DMS 273 (cell line): ENCODE measurements around the gene VNN1.

Experiments used
- DNase-seq: peaks from one replicate; lab custom pipeline; 2025; ENCODE audit not compliant: unreplicated experiment; lab: John Stamatoyannopoulos, UW

Gene VNN1

DNA sequence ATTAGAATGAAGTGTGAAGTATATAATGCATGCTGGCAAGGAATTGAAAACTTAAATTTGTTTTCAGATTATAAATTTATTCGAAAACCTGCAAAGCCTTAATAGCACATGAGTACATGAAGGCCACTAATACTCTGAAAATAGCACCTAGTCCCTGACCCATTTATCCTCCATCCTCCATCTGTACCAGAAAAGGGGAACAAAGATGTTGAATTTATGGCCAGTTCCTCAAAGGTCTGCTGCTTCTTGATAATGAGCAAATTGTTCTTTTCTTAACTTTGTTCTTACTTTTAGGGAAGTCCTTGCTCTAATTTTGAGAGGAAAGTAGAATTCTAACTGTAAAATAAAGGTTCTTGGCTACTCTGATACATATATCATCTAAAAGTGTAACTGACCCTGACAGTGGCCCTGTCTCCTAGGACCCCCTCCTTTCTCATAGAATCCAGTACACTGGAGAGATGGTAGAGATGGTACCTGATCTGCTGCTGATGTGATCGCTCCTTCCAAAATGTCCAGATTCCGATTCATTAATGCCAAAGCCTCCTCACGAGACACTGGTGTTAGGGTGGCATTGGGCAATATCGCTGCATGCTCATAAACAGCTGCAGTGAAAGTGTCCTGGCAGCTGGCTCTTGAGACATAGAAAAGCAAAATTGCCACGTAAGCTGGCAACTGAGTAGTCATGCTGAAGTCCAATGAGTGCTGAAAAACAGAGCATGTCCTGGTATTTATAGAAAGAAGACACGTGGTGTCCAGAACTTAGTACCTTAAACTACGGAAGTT is at the start of gene VNN1:
VNN1 (minus strand) TSS at position 704 of the 783 bp plus-strand sequence; CDS start at position 684, 20 bp downstream.
- no peak for DNase-seq

DNA sequence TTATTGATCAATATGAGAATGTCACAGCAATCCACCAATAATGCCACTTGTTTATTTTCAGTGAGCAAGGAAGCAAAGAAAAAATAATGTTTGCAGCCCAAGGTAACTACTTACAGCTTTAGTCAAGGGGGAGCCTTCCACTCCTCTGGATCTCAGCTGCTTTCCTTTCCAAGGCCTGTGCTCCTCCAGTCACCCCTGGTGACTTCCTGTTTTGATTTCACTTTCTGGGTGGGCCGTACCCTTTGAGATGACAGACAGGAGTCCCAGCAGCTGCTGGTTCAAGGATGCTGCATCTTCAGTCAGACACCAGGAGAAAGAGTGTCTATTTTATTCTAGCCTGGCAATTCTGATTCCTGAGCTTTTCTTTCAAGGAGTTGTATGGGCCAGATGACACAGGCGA is 49.4 kb upstream of the VNN1 start:
- no peak for DNase-seq

- DNase-seq: no peak
These were observed 46.4 kb upstream of the VNN1 start for GRCh38 chr6:132760256-132760655.

DNA sequence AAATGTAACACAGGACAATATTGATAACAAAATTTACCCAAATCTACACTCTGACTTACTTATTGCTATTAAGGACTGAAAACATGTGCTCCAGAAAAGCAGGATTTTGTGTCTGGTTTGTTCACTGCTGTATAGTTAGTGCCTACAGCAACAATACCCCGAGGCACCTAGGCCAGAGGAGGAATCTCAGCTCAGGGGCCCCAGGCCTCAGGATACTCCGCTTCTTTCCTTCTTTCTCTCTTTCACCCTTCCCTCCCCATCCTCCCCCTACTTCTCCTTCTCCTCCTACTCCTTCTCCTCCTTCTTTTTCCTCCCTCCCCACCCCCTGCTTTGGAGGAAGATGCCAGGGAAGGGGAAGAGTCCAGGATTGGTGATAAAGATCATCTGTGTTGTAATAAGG is 44.8 kb upstream of the VNN1 start:
- no peak for DNase-seq

GRCh38 chr6:132752255-132752654 is 38.4 kb upstream of the VNN1 start:
- DNase-seq: no peak

- no peak for DNase-seq
These were observed 38.0 kb upstream of the VNN1 start for GRCh38 chr6:132751828-132752227.

DNA sequence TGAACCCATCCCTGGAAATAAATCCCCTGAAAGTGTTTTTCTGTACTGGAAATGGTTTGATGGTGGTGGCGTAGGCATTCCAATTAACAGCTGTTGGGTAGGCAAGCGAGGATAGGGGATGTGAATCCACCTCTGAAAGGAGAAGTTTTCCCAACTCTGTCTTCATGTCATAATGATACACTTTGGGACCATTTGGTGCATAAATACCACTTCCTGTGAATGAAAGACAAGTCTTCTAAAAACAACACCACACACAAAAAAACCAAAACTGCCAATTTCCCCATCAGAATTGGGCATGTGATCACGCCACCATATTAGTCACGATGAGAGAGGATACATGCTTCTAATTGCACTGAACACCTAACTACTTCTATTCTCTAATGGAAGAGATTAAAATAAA is 37.5 kb upstream of the VNN1 start:
- DNase-seq: no peak

GRCh38 chr6:132750455-132751248 is 36.8 kb upstream of the VNN1 start:
- DNase-seq: no peak

GRCh38 chr6:132749111-132749510 is 35.3 kb upstream of the VNN1 start:
- no peak for DNase-seq

DNA sequence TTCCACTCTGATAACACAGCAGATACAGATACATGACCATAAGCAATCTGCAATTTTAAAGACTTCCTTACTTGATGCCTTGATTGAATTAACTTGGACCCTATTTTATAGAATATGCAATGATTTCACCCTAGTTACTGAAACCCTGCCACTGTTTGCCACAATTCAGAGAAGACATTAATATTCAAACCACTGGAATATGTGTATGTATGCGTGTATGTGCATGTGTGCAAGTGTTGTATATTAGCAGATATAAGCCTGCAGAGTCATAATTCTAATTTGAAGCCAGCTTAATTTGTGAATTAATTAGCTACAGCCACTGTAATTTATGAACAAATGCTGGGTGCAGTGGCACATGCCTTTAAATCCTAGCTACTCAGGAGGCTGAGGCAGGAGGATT is 34.6 kb upstream of the VNN1 start:
- no peak for DNase-seq

DNA sequence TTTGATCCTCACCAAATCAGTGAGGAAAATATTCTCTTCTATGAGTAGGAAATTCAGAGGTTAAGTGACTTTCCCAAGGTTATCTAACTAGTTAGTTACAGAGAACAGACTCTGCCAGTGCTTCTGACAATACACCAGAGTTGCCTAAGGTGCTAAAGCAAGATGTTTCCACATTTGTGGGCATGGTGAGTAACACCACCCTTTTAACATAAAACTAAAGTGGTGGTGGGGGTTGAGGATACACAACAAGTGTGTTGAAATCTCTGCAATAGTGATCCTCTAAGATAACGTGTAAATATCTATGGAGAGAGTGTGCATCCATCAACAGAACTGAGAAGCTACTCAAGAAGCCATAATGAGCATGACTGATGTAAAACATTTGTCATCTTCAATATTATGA is 32.2 kb upstream of the VNN1 start:
- no peak for DNase-seq

DNA sequence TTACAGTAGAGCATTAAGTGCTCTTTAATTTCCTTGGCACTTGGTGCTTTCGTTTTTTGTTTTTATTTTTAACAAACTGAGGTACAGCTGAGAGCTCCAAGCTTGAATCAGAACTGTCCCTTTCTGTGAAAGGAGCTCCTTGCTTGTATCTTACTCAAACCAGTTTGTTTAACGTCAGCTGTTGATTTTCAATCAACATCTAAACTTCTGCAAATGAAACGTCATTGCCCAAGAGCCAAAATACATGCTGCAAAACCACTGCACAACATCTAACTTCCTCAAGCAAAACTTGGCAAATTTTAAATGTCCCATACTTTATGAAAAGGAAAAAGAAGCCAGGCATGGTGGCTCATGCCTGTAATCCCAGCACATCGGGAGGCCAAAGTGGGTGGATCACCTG is 28.6 kb upstream of the VNN1 start:
- DNase-seq: no peak

DNA sequence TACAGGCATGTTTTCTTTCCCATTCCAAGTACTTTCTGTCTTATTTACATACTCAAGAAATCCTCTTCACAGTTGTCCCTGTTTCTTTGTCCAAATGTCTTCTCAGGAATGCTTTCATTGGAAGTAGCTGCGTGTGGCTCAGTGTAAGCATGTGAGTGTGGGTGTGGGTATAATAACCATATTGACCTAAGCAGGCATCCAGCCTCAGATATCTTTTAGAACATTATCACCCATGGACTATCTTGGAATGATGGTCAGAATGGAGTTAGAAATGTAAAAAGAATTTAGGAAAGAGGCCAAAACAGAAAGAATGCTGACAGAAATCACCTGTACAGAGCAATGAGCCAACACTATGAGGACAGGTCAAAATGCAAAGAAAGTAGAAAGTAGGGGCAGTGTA is 27.4 kb upstream of the VNN1 start:
- DNase-seq: no peak

DNA sequence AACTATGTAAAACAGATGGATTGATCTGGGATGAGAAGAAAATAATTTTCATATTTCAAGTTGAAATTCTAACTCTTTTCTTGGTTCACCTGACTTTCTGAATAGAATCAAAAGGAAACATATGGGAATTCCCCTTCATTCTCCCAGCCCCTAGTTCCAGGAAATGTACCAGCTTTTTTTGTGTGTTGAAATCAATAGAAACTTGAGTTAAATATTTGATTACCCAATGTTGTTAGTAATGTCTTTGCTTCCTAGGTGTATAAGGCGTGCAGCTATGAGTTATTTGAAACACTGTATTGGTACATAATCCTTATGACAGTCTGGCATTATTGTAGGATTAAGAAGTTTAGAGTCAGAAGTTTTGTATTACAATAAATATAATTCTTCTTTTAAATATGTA is 22.4 kb upstream of the VNN1 start:
- DNase-seq: no peak

DNA sequence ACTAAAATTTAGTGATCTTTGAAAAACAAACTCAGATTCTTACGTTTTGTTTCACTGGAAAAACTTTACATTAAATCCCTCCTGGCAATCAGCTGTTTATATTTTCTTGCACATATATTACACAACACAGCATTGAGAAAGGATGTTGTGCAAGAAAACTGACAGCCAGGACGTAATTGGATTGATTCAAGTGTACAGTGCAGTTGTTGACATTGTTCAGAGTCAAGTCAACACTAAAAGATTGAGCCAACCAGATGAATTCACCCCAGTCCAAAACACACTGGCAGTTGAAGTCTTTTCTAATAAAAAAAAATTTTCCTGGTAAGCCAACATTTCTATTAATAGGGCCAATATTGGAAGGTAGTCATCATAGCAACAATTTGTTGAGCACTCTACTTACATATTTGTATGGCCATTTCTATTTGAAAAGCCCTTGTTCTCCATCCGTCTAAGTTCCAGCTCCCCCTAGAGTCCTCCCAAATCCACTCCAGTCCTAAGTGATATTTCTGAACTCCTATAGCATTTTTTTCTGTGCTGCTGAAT is 20.9 kb upstream of the VNN1 start:
- DNase-seq: peak; percentile 11

GRCh38 chr6:132733814-132734213 is 20.0 kb upstream of the VNN1 start:
- DNase-seq: no peak

DNA sequence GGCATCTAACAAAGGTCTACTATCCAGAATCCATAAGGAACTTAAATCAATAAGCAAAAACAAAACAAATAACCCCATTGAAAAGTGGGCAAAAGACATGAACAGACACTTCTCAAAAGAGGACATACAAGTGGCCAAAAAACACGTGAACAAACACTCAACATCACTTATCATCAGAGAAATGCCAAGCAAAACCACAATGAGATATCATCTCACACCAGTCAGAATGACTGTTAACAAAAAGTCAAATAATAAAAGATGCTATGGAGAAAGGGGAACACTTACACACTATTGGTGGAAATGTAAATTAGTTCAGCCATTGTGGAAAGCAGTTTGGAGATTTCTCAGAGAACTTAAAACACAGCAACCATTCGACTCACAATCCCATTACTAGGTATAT is 19.4 kb upstream of the VNN1 start:
- DNase-seq: no peak

DNA sequence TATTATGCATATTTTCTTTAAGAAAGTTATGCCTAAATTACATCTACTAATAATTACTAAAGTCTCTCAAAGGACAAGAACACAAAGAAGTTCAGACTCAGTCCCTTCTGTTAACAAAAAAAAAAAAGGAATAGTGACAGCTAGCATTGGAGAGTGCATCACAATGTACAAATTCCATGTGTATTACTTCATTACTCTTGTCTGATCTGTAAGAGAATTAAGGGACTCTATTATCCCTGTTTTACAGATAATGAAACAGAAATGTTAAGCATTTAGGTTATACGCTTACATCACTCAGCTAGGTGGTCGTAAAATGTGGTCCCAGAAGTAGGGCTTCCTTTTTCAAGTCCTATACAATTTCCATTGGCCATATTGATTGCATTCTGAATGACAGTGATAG is 17.2 kb upstream of the VNN1 start:
- DNase-seq: no peak

- no peak for DNase-seq
These were observed 16.7 kb upstream of the VNN1 start for GRCh38 chr6:132730560-132730959.

DNA sequence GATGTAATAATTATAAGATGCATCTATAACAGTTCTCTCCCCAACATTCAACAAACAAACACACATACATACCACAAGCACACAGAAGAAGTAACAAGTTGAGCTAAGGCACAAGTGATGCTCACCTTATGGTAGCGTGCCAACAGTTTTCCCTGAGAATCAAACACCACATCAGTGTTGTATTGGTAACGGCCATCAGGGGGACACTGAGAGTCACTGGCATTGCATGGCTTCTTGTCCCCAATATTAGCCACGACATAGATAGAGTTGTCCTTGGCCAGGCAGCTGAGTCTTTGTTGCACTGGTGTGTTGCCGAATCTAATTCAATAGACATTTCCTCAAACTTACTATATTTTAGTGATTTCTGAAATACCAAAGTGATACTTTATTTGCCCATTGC is 14.8 kb upstream of the VNN1 start:
- DNase-seq: peak; percentile 17

- DNase-seq: no peak
These were observed 12.7 kb upstream of the VNN1 start for GRCh38 chr6:132726608-132726975.

DNA sequence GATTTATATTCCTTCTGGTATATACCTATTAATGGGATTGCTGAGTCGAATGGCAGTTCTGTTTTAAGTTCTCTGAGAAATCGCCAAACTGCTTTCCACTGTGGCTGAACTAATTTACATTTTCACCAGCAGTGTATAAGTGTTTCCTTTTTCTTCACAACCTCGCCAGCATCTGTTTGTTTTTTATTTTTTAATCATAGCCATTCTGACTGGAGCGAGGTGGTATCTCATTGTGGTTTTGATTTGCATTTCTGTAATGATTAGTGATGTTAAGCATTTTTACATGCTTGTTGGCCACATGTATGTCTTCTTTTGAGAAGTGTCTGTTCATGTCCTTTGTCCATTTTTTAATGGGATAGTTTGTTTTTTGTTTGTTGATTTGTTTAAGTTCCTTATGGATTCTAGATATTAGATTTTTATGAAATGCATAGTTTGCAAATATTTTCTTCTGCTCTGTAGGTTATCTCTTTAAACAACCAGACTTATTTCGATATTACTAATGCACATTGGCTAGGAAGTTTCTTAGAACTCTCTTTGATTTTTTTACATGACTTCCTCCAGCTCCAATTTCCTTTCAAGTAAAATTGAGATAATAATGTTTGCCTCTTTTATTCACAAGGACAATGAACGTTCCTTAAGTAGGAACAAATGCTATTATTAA is 12.2 kb upstream of the VNN1 start:
- no peak for DNase-seq
